Astrocyte (in vitro differentiated cells and primary cell): ENCODE measurements around the gene NAV2.

Experiments
- EZH2 ChIP-seq: IDR thresholded peaks from 2 replicates; pipeline ENCODE4 v1.6.1; 2012; ENCODE audit warnings: mild to moderate bottlenecking, low read length, inconsistent platforms; ENCODE audit not compliant: insufficient read depth
- TF ChIP-seq, protein P1 (sequence below): IDR thresholded peaks from 2 replicates; pipeline ENCODE4 v1.5.1; 2011; ENCODE audit warnings: low read depth, mild to moderate bottlenecking, inconsistent platforms, low read length, moderate library complexity; ENCODE audit not compliant: insufficient read depth

DNA sequence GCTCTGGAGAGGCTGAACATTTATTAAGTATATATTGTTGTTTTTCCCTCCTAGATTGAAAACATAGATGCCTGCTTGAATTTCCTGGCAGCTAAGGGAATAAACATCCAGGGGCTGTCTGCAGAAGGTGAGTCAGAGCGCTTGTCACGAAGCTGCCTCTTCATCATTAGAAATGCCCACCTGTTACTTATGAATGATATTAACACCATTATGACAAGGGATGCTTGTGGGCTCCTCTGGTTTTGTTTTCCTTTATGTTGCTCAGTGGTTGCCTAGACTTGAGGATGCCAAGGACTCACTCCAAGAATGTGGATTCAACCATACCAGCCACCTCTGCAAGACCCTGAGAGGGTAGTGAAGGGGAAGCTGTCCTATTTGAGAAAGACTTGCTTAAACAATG lies 156.2 kb downstream of the NAV2 start:
- TF ChIP-seq, protein P1, sequence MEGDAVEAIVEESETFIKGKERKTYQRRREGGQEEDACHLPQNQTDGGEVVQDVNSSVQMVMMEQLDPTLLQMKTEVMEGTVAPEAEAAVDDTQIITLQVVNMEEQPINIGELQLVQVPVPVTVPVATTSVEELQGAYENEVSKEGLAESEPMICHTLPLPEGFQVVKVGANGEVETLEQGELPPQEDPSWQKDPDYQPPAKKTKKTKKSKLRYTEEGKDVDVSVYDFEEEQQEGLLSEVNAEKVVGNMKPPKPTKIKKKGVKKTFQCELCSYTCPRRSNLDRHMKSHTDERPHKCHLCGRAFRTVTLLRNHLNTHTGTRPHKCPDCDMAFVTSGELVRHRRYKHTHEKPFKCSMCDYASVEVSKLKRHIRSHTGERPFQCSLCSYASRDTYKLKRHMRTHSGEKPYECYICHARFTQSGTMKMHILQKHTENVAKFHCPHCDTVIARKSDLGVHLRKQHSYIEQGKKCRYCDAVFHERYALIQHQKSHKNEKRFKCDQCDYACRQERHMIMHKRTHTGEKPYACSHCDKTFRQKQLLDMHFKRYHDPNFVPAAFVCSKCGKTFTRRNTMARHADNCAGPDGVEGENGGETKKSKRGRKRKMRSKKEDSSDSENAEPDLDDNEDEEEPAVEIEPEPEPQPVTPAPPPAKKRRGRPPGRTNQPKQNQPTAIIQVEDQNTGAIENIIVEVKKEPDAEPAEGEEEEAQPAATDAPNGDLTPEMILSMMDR, result no peak
- no peak for TF ChIP-seq EZH2
